Uterus (tissue), 4 donors: ENCODE measurements around the gene ALG3. TPM values are rescaled to one million over a fixed set of nuclear protein-coding genes. Genes with fewer than 3 reads are reported as not detected.
A peak's percentile ranks its signal among the peaks of the same experiment; 100 is the strongest.

Experiments
- DNase-seq, 2 donors: peaks; one replicate each; pipeline ENCODE4 v3.0.0-alpha.2; 2019 to 2020
- H3K27ac ChIP-seq, 2 donors: fragments of 200-600 bp; sonication (generic); 1 replicate in 1 of 2; 2 replicates in 1 of 2; pipeline ENCODE4 v1.5.1; 2016 to 2018
- H3K27me3 ChIP-seq, 2 donors: fragments of 200-600 bp; sonication (generic); one replicate each; pipeline ENCODE4 v1.5.1; 2018 to 2019; ENCODE audit warnings: control low read depth in 1 of 2
- H3K36me3 ChIP-seq, 2 donors: fragments of 200-600 bp; sonication (generic); one replicate each; pipeline ENCODE4 v1.5.1; 2019; ENCODE audit warnings: control low read depth in 1 of 2
- H3K4me1 ChIP-seq, 2 donors: fragments of 200-600 bp; sonication (generic); one replicate each; pipeline ENCODE4 v1.5.1; 2018 to 2019; ENCODE audit warnings: control low read depth in 1 of 2
- H3K4me3 ChIP-seq, 2 donors: fragments of 200-600 bp; sonication (generic); 1 replicate in 1 of 2; 2 replicates in 1 of 2; pipeline ENCODE4 v1.5.1; 2018 to 2019; ENCODE audit warnings: mild to moderate bottlenecking in 1 of 2
- H3K9me3 ChIP-seq, 2 donors: fragments of 200-600 bp; sonication (generic); one replicate each; pipeline ENCODE4 v1.5.1; 2019; ENCODE audit warnings: control low read depth in 1 of 2
- CTCF ChIP-seq, 4 experiments: fragments of 200-600 bp in 2 of 4; fragments of 450-650 bp in 2 of 4; sonication (generic) in 2 of 4; IDR thresholded peaks; one replicate each; pipeline ENCODE4 v1.5.1; 2016 to 2019; ENCODE audit warnings: antibody characterized with exemption in 4 of 4, mild to moderate bottlenecking in 2 of 4, moderate library complexity in 1 of 4
- POLR2A ChIP-seq, 2 donors: fragments of 450-650 bp; IDR thresholded peaks; one replicate each; pipeline ENCODE4 v1.6.1; 2016; ENCODE audit warnings: antibody characterized with exemption in 2 of 2, mild to moderate bottlenecking in 1 of 2, moderate library complexity in 1 of 2
- intact Hi-C: fragments of 100-400 bp; cut with DNase I; formaldehyde crosslinking; loops from one replicate; pipeline ENCODE4 v1.15.1; 2023; ENCODE audit warnings: low total_unique reads
- total RNA-seq, 4 donors: library from RNA; depleted of rRNA in 3 of 4; stranded (reverse); fragments of >200 nt in 3 of 4; gene quantifications; one replicate each; pipeline versions ENCODE4 v1.1.0 to v1.2.4, GENCODE V29; 2014 to 2023
- donor health status: DM: yes; HTN: yes; CAD: no.

Gene ALG3
- total RNA-seq, 4 donors from 2014 or later = 16.5 to 77.1 (median 53.1) TPM

- H3K9me3 ChIP-seq = no peaks in the 10 kb centered on the region
- no peak overlapping the region for H3K4me3 ChIP-seq
- no peak overlapping the region for H3K27ac ChIP-seq
- H3K36me3 ChIP-seq = no peaks in the 10 kb centered on the region
- TF ChIP-seq CTCF (IDR thresholded peaks at IDR 0.05) (no peak), POLR2A (IDR thresholded peaks at IDR 0.05) (no peak)
- intact Hi-C loops = no loop called here
- H3K27me3 ChIP-seq = peaks cover 0 to 4% of the 10 kb centered on the region in 2 donors
- H3K4me1 ChIP-seq = no peaks in the 10 kb centered on the region
- DNase-seq = no peak
These were observed 42.4 kb upstream of the ALG3 start for GRCh38 chr3:184291044-184291737.

GRCh38 chr3:184290331-184290730 lies 41.6 kb upstream of the ALG3 start:
- DNase-seq = no peak
- Histone ChIP-seq H3K27me3 (peaks cover 0 to 4% of the 10 kb centered on the region in 2 donors), H3K9me3 (no peaks in the 10 kb centered on the region), H3K36me3 (no peaks in the 10 kb centered on the region), H3K27ac (no peak overlapping the region), H3K4me1 (no peaks in the 10 kb centered on the region), H3K4me3 (no peak overlapping the region)
- intact Hi-C loops = loop anchor here (1.0 kb wide), 1 partner anchor 27 kb away; no protein-coding TSS in a partner anchor
- TF ChIP-seq CTCF (IDR thresholded peaks at IDR 0.05) (no peak), POLR2A (IDR thresholded peaks at IDR 0.05) (no peak)

GRCh38 chr3:184289426-184289938 lies 40.7 kb upstream of the ALG3 start:
- no peaks in the 10 kb centered on the region for H3K4me1 ChIP-seq
- no peaks in the 10 kb centered on the region for H3K36me3 ChIP-seq
- TF ChIP-seq CTCF (IDR thresholded peaks at IDR 0.05) = peak; percentile 7 to 31 (median 22)
- no peak for TF ChIP-seq POLR2A (IDR thresholded peaks at IDR 0.05)
- intact Hi-C loops = no loop called here
- H3K27ac ChIP-seq = no peak overlapping the region
- no peak overlapping the region for H3K4me3 ChIP-seq
- no peak for DNase-seq
- no peaks in the 10 kb centered on the region for H3K9me3 ChIP-seq
- H3K27me3 ChIP-seq = peaks cover 0 to 4% of the 10 kb centered on the region in 2 donors

- H3K27ac ChIP-seq = no peak overlapping the region
- TF ChIP-seq CTCF (IDR thresholded peaks at IDR 0.05) = no peak
- no peak for TF ChIP-seq POLR2A (IDR thresholded peaks at IDR 0.05)
- intact Hi-C loops = no loop called here
These were observed 35.9 kb upstream of the ALG3 start for GRCh38 chr3:184284696-184285095.

GRCh38 chr3:184283681-184284080 lies 34.9 kb upstream of the ALG3 start:
- no peak overlapping the region for H3K4me3 ChIP-seq
- DNase-seq = no peak
- no peaks in the 10 kb centered on the region for H3K36me3 ChIP-seq
- H3K27me3 ChIP-seq = no peaks in the 10 kb centered on the region
- H3K9me3 ChIP-seq = no peaks in the 10 kb centered on the region
- H3K4me1 ChIP-seq = no peaks in the 10 kb centered on the region
- no peak overlapping the region for H3K27ac ChIP-seq
- intact Hi-C loops = no loop called here
- no peak for TF ChIP-seq POLR2A (IDR thresholded peaks at IDR 0.05)
- TF ChIP-seq CTCF (IDR thresholded peaks at IDR 0.05) = no peak

More at GRCh38 chr3:184284696-184285095, 35.9 kb upstream of the ALG3 start:
- Histone ChIP-seq H3K4me3 (no peak overlapping the region), H3K27me3 (peaks cover 0 to 4% of the 10 kb centered on the region in 2 donors), H3K36me3 (no peaks in the 10 kb centered on the region), H3K9me3 (no peaks in the 10 kb centered on the region), H3K4me1 (no peaks in the 10 kb centered on the region)
- no peak for DNase-seq
